Coronary artery (tissue), 2 donors: ENCODE measurements around the gene RHOJ.
"Not testable (repeated sequence)": the region's sequence is repeated elsewhere in the genome, so short reads cannot be mapped to it uniquely, and the experiment has no call there.

Experiments
- DNase-seq: peaks from one replicate; pipeline ENCODE4 v3.0.0-alpha.2; 2017; ENCODE audit warnings: low spot score
- H3K27ac ChIP-seq, 2 donors: fragments of 200-600 bp; sonication (generic); one replicate each; pipeline ENCODE4 v1.5.1; 2016 to 2019
- H3K4me3 ChIP-seq: fragments of 200-600 bp; sonication (generic); 2 replicates; pipeline ENCODE4 v1.5.1; 2016; ENCODE audit warnings: mild to moderate bottlenecking, moderate library complexity
- CTCF ChIP-seq: fragments of 200-600 bp; sonication (generic); IDR thresholded peaks from one replicate; pipeline ENCODE4 v1.5.1; 2019; ENCODE audit warnings: antibody characterized with exemption

RHOJ gene

DNA sequence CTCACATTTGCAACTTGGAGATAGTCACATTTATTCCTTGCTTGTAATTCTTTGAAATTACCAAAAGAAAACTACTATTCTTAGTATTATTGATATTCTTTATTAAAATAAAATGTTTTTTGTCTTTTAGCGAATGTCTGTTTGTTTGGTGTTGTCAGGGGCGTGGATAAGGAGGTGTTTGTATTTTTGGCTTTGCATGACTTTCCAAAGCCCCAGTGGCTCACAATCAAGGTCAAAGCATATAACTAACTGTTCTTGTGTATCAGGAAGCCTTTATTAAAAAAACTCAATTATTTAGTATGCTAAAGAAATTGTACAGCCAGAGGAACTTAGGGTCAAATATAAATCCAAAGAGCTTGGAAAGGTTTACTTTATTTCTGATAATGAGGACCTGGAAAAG lies 96.6 kb downstream of the RHOJ start:
- no peak for DNase-seq
- no peak overlapping the region for H3K4me3 ChIP-seq
- no peak overlapping the region for H3K27ac ChIP-seq
- no peak for TF ChIP-seq CTCF

- TF ChIP-seq CTCF, result no peak
- no peak for DNase-seq
- no peak overlapping the region for H3K4me3 ChIP-seq
- H3K27ac ChIP-seq, result no peak overlapping the region
Measured at GRCh38 chr14:63301891-63302534, 97.8 kb downstream of the RHOJ start.

DNA sequence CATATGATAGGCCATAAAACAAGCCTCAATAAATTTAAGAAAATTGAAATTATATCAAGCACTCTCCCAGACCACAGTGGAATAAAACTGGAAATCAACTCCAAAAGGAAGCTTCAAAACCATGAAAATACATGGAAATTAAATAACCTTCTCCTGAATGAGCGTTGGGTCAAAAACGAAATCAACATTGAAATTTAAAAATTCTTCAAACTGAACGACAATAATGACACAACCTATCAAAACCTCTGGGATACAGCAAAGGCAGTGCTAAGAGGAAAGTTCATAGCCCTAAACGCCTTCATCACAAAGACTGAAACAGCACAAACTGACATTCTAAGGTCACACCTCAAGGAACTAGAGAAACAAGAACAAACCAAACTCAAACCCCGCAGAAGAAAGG lies 100.2 kb downstream of the RHOJ start:
- H3K27ac ChIP-seq, H3K4me3 ChIP-seq, DNase-seq: not testable (repeated sequence)

- H3K27ac ChIP-seq, result no peak overlapping the region
- no peak for DNase-seq
- no peak for TF ChIP-seq CTCF
Measured at GRCh38 chr14:63308723-63309317, 104.6 kb downstream of the RHOJ start.

DNA sequence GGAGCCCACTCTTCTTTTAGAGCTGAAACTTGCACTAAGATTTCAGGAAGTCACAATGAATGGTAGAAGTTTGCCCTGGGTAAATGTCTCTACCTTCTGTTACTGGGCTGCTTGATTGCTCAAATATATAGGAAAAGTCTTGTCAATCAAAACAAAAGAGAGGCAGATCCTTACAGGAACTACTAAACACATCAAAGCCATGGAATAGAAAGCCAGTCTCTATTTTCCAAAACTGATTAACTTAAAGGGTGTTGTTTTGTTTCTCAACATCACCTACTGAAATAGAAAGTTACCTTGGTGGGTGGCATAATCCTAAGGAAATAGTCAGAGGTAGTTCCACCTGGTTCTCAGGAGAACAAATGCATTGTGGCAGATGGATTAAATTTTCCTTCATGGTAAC lies 114.6 kb downstream of the RHOJ start, which contains the start of gene GPHB5:
Gene GPHB5, minus strand, starts transcription at position 101 of the 400 bp plus-strand sequence. CDS start 1,086 bp downstream, outside the sequence.
- Histone ChIP-seq H3K4me3 (no peak within 1 kb of the TSS), H3K27ac (no peak within 1 kb of the TSS)
- no peak for TF ChIP-seq CTCF
- DNase-seq, result no peak

More at GRCh38 chr14:63308723-63309317, 104.6 kb downstream of the RHOJ start:
- H3K4me3 ChIP-seq, result no peak overlapping the region

DNA sequence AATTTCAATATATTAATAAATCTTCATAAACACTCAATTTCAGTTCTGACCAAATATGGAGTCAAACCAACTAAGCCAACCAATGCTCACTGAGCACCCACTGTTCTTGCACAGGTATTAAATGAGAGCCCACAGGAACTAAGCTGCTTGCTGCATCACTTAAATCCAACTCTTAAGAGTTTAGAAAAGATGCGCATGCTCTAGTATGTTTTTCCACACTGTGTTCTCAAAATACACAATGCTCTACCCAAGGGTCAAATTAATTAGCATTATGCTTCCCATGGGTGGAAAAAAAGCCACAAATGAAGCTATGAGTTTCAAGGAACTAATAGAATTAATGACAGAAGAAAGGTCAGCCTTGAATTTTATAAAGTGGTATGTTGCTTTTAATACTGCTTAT lies 118.2 kb downstream of the RHOJ start:
- Histone ChIP-seq H3K4me3 (no peak overlapping the region), H3K27ac (no peak overlapping the region)
- no peak for TF ChIP-seq CTCF
- DNase-seq, result no peak

DNA sequence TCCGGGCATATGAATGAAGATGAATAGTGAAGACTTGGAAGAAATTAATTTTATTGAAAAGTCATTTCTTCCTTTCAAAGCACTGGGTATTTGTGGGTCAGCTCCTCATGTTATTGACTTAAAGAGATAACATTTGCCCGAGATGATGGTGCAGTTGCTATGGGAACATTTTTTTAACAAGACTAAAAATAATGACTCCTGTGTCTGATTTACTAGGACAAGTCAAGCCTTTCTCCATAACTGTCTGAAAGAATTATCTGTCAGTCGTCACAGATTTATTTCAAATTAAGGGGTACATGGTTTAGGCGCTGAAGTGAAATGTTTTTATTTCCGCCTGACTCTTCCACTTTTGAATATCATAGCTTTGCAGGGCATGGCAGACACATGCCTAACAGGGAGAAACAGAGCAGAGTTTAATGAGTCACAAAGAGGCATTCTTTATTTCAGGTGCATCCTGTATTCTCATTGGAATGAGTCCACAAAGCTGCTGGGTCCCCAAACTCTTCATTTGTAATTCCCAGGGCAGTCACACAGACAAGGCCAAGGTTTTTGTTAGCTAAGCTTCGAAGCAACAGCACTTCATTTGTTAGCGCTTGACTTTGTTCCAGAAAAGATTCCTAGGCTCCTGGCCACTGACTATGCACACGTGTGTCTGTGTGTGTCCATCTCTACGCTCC lies 118.8 kb downstream of the RHOJ start:
- no peak overlapping the region for H3K4me3 ChIP-seq
- no peak overlapping the region for H3K27ac ChIP-seq
- TF ChIP-seq CTCF, result no peak
- DNase-seq, result no peak
